HCT116 (cell line): ENCODE results near the gene NAALAD2. TPM values are rescaled to one million over a fixed set of nuclear protein-coding genes. Genes with fewer than 3 reads are reported as not detected.

Source experiments
- ATAC-seq: fragments of 200-7000 bp; cut with Tn5 transposase; 2 replicates; pipeline ENCODE4 v1.9.1; 2020; ENCODE audit warnings: mild to moderate bottlenecking, moderate library complexity
- BruUV-seq: library from RNA; stranded (reverse); fragments of 400-500 nt; replicated peaks from 2 replicates; lab custom pipeline; 2021; lab: Mats Ljungman, UMichigan
- CTCF ChIA-PET: fragments of 300-600 bp; sonication (Branson Sonifier 250); formaldehyde crosslinking; loops from one replicate; lab custom pipeline; 2021; ENCODE audit warnings: antibody characterized with exemption; lab: Charles Lee
- POLR2A ChIA-PET: fragments of 300-600, 350-600 bp; sonication (Branson Sonifier 250); formaldehyde crosslinking; loops from one replicate; lab custom pipeline; 2021; ENCODE audit warnings: antibody characterized with exemption; lab: Charles Lee
- RAD21 ChIA-PET, 2 experiments: fragments of 300-600 bp; sonication (Branson Sonifier 250); formaldehyde crosslinking; loops; one replicate each; lab custom pipeline; 2023; ENCODE audit warnings: low total read pairs in 2 of 2; ENCODE audit not compliant: uncharacterized antibody in 2 of 2, unreplicated experiment in 2 of 2, low non-redundant PET in 1 of 2; lab: Charles Lee
- DNase-seq: peaks from one replicate; pipeline ENCODE4 v3.0.0-alpha.2; 2010; ENCODE audit warnings: low read depth, low spot score
- H2AFZ ChIP-seq: fragments of 200-600 bp; shearing (Covaris generic), sonication (generic); 2 replicates; pipeline ENCODE4 v1.6.1; 2017; ENCODE audit warnings: low read depth, mixed run types, mixed read lengths, antibody characterized with exemption, low read length; ENCODE audit not compliant: poor library complexity, severe bottlenecking
- H3K27ac ChIP-seq: 2 replicates; pipeline ENCODE4 v1.5.1; 2012; ENCODE audit warnings: low read depth, low read length
- H3K27me3 ChIP-seq: fragments of 200-600 bp; sonication (generic); 2 replicates; pipeline ENCODE4 v1.6.1; 2016; ENCODE audit warnings: mixed run types, low read length, mixed read lengths; ENCODE audit not compliant: insufficient read depth
- H3K36me3 ChIP-seq, 2 experiments: fragments of 200-500 bp in 1 of 2; fragments of 200-600 bp in 1 of 2; sonication (Bioruptor generic) in 1 of 2; sonication (generic) in 1 of 2; 2 replicates each; pipeline versions ENCODE4 v1.5.1 to v1.6.1; 2014 to 2016; ENCODE audit warnings: low read length in 2 of 2, inconsistent platforms in 1 of 2, mixed read lengths in 1 of 2, mixed run types in 1 of 2; ENCODE audit not compliant: insufficient read depth in 2 of 2, control insufficient read depth in 1 of 2
- H3K4me1 ChIP-seq, 2 experiments: fragments of 200-600 bp in 1 of 2; sonication (generic) in 1 of 2; 2 replicates each; pipeline versions ENCODE4 v1.5.1 to v1.6.1; 2012 to 2017; ENCODE audit warnings: low read length in 2 of 2, inconsistent platforms in 1 of 2, mild to moderate bottlenecking in 1 of 2, mixed read lengths in 1 of 2, mixed run types in 1 of 2, moderate library complexity in 1 of 2; ENCODE audit not compliant: insufficient read depth in 2 of 2, control insufficient read depth in 1 of 2
- H3K4me2 ChIP-seq: fragments of 200-600 bp; sonication (generic); 2 replicates; pipeline ENCODE4 v1.6.1; 2017; ENCODE audit warnings: mixed run types, low read length, mixed read lengths
- H3K4me3 ChIP-seq, 2 experiments: fragments of 200-600 bp in 1 of 2; sonication (generic) in 1 of 2; replicated peaks in 1 of 2; 2 replicates each; pipeline ENCODE4 v1.5.1; 2011 to 2016; ENCODE audit warnings: low read length in 2 of 2, control low read depth in 1 of 2, low read depth in 1 of 2, mild to moderate bottlenecking in 1 of 2, mixed read lengths in 1 of 2, mixed run types in 1 of 2
- H3K79me2 ChIP-seq: fragments of 200-600 bp; sonication (generic); 2 replicates; pipeline ENCODE4 v1.6.1; 2017; ENCODE audit warnings: mild to moderate bottlenecking, mixed run types, low read length, moderate library complexity, mixed read lengths; ENCODE audit not compliant: insufficient read depth
- H3K9ac ChIP-seq: fragments of 200-600 bp; sonication (generic); 2 replicates; pipeline ENCODE4 v1.6.1; 2016; ENCODE audit warnings: low read length, mixed read lengths
- H3K9me2 ChIP-seq: fragments of 200-600 bp; sonication (generic), shearing (Covaris generic); 2 replicates; pipeline ENCODE4 v1.6.1; 2017; ENCODE audit warnings: mixed run types, mild to moderate bottlenecking, moderate library complexity; ENCODE audit not compliant: insufficient read depth
- H3K9me3 ChIP-seq, 2 experiments: fragments of 200-500 bp in 1 of 2; fragments of 200-600 bp in 1 of 2; sonication (Bioruptor generic) in 1 of 2; sonication (generic) in 1 of 2; 2 replicates each; pipeline ENCODE4 v1.6.1; 2014 to 2017; ENCODE audit warnings: low read length in 2 of 2, mixed read lengths in 2 of 2, inconsistent platforms in 1 of 2, low read depth in 1 of 2, mild to moderate bottlenecking in 1 of 2, mixed run types in 1 of 2, moderate library complexity in 1 of 2; ENCODE audit not compliant: control insufficient read depth in 1 of 2, insufficient read depth in 1 of 2
- H4K20me1 ChIP-seq: fragments of 200-600 bp; sonication (generic), shearing (Covaris generic); 2 replicates; pipeline ENCODE4 v1.6.1; 2017; ENCODE audit warnings: mixed run types, mild to moderate bottlenecking, moderate library complexity; ENCODE audit not compliant: insufficient read depth
- CEBPB ChIP-seq: IDR thresholded peaks from 2 replicates; pipeline ENCODE4 v1.6.1; 2012; ENCODE audit warnings: low read depth
- ELF1 ChIP-seq: IDR thresholded peaks from 2 replicates; pipeline ENCODE4 v1.6.1; 2012; ENCODE audit warnings: low read depth, borderline replicate concordance
- EZH2 ChIP-seq: fragments of 200-600 bp; sonication (generic); IDR thresholded peaks from 2 replicates; pipeline ENCODE4 v1.6.1; 2017; ENCODE audit warnings: antibody characterized with exemption, mixed run types
- EZH2phosphoT487 ChIP-seq: fragments of 200-600 bp; IDR thresholded peaks from 2 replicates; pipeline ENCODE4 v1.6.1; 2018; ENCODE audit warnings: antibody characterized with exemption, borderline replicate concordance
- POLR2A ChIP-seq: IDR thresholded peaks from 2 replicates; pipeline ENCODE4 v1.7.0; 2011; ENCODE audit warnings: borderline replicate concordance; ENCODE audit not compliant: insufficient read depth, insufficient read length; ENCODE audit errors: extremely low read depth
- POLR2AphosphoS5 ChIP-seq: IDR thresholded peaks from 2 replicates; pipeline ENCODE4 v1.6.1; 2011; ENCODE audit warnings: mild to moderate bottlenecking, low read depth, low read length, moderate library complexity
- SIN3A ChIP-seq: IDR thresholded peaks from 2 replicates; pipeline ENCODE4 v1.6.1; 2012; ENCODE audit warnings: low read depth
- SP1 ChIP-seq: IDR thresholded peaks from 2 replicates; pipeline ENCODE4 v1.6.1; 2012; ENCODE audit warnings: low read depth
- TCF7L2 ChIP-seq: IDR thresholded peaks from 2 replicates; pipeline ENCODE4 v1.7.0; 2011; ENCODE audit warnings: borderline replicate concordance, inconsistent platforms; ENCODE audit not compliant: insufficient read depth, insufficient read length; ENCODE audit errors: extremely low read depth
- ZFX ChIP-seq: fragments of 450-650 bp; IDR thresholded peaks from 2 replicates; pipeline ENCODE4 v1.6.1; 2017
- intact Hi-C: fragments of 100-400 bp; cut with micrococcal nuclease; formaldehyde crosslinking; loops from 2 replicates; pipeline ENCODE4 v1.10.0; 2022
- total RNA-seq: library from RNA; stranded (reverse); gene quantifications from one replicate; pipeline ENCODE4 v1.2.1, GENCODE V29; 2021; ENCODE audit not compliant: unreplicated experiment
- TF ChIP-seq, protein P1 (sequence below): IDR thresholded peaks from 2 replicates; pipeline ENCODE4 v1.6.1; 2012

The NAALAD2 gene
- total RNA-seq, 1 experiment from 2014 or later: not detected

GRCh38 chr11:90222459-90223247 is 88.2 kb downstream of the NAALAD2 start, which contains the start of gene CHORDC1:
Gene CHORDC1 (minus strand): TSS chr11:90223049. CDS start chr11:90222954, 95 bp downstream.
- Histone ChIP-seq H3K27me3 (no peaks in the 10 kb centered on the region), H3K36me3 (peaks cover 0 to 11% of the 10 kb centered on the region in 2 experiments; a peak in 1 of 4 replicates), H3K9me2 (no peaks in the 10 kb centered on the region), H3K79me2 (peaks cover 60% of the 10 kb centered on the region), H4K20me1 (peaks cover 15% of the 10 kb centered on the region; the same call in 1 of the 2 replicates), H3K4me3 (peak within 1 kb of the TSS; percentile 91 to 92), H3K27ac (peak within 1 kb of the TSS; percentile 82), H3K4me2 (peak within 1 kb of the TSS; percentile 87), H2AFZ (peak within 1 kb of the TSS; percentile 93), H3K9me3 (no peaks in the 10 kb centered on the region), H3K9ac (peak within 1 kb of the TSS; percentile 86), H3K4me1 (peaks cover 6 to 39% of the 10 kb centered on the region in 2 experiments; a peak in 3 of 4 replicates)
- intact Hi-C loops: no loop called here
- DNase-seq (peak; percentile 66), ATAC-seq (peak; percentile 91)
- TF ChIP-seq CEBPB (no peak), POLR2AphosphoS5 (peak; percentile 79), EZH2phosphoT487 (no peak), SIN3A (peak; percentile 75), POLR2A (peak; percentile 80), TCF7L2 (peak; percentile 8), SP1 (no peak), ZFX (peak; percentile 87), EZH2 (no peak), ELF1 (peak; percentile 66)
- TF ChIP-seq, protein P1, sequence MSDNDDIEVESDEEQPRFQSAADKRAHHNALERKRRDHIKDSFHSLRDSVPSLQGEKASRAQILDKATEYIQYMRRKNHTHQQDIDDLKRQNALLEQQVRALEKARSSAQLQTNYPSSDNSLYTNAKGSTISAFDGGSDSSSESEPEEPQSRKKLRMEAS: peak; percentile 34; the same call in 1 of the 2 replicates
- RAD21 ChIA-PET: no interaction called here
- POLR2A ChIA-PET: interaction anchor here (0.7 kb wide), 1 partner anchor 10 kb away, joined by 3 read pairs; no protein-coding TSS in a partner anchor
- CTCF ChIA-PET: no interaction called here
- BruUV-seq: no TSS peak
